Liver (tissue), 9 donors: ENCODE results near the gene PABPN1L. TPM values are rescaled to one million over a fixed set of nuclear protein-coding genes. Genes with fewer than 3 reads are reported as not detected.

Experiments
- DNase-seq: peaks from one replicate; pipeline ENCODE4 v3.0.0-alpha.2; 2017; ENCODE audit warnings: low spot score
- H3K27ac ChIP-seq, 2 donors: one replicate each; pipeline ENCODE4 v1.7.0; 2013; ENCODE audit warnings: inconsistent platforms in 2 of 2, low read length in 2 of 2, control low read depth in 1 of 2, low read depth in 1 of 2, mild to moderate bottlenecking in 1 of 2
- H3K27me3 ChIP-seq, 4 donors: one replicate each; pipeline versions ENCODE4 v1.6.1 to v1.7.0; 2013; ENCODE audit warnings: low read length in 3 of 4, inconsistent platforms in 1 of 4, mild to moderate bottlenecking in 1 of 4, moderate library complexity in 1 of 4; ENCODE audit not compliant: control insufficient read depth in 4 of 4, insufficient read depth in 4 of 4
- H3K36me3 ChIP-seq, 4 donors: one replicate each; pipeline versions ENCODE4 v1.6.1 to v1.7.0; 2013; ENCODE audit warnings: low read length in 3 of 4, mild to moderate bottlenecking in 3 of 4, low read depth in 1 of 4, moderate library complexity in 1 of 4; ENCODE audit not compliant: control insufficient read depth in 4 of 4, insufficient read depth in 3 of 4
- H3K4me1 ChIP-seq, 4 donors: one replicate each; pipeline versions ENCODE4 v1.6.1 to v1.7.0; 2013; ENCODE audit warnings: low read length in 3 of 4, mild to moderate bottlenecking in 3 of 4, moderate library complexity in 1 of 4; ENCODE audit not compliant: control insufficient read depth in 4 of 4, insufficient read depth in 4 of 4
- H3K4me3 ChIP-seq, 3 donors: one replicate each; pipeline versions ENCODE4 v1.6.1 to v1.7.0; 2013; ENCODE audit warnings: low read length in 3 of 3, control low read depth in 1 of 3, low read depth in 1 of 3, mild to moderate bottlenecking in 1 of 3
- H3K9ac ChIP-seq, 2 donors: one replicate each; pipeline ENCODE4 v1.7.0; 2013; ENCODE audit warnings: low read length in 2 of 2, mild to moderate bottlenecking in 2 of 2, moderate library complexity in 2 of 2, control low read depth in 1 of 2, low read depth in 1 of 2
- H3K9me3 ChIP-seq, 4 donors: one replicate each; pipeline versions ENCODE4 v1.6.1 to v1.7.0; 2013; ENCODE audit warnings: low read length in 3 of 4; ENCODE audit not compliant: control insufficient read depth in 4 of 4
- CTCF ChIP-seq: fragments of 150-350 bp; IDR thresholded peaks from 2 replicates; pipeline ENCODE4 v1.5.1; 2017; ENCODE audit warnings: improper control_type of control experiment, low read depth, low read length; ENCODE audit not compliant: missing input control
- EGR1 ChIP-seq, 2 donors: IDR thresholded peaks; 2 replicates each; pipeline ENCODE4 v1.6.1; 2016 to 2018; ENCODE audit warnings: antibody characterized with exemption in 2 of 2, low read depth in 2 of 2
- FOXA1 ChIP-seq: IDR thresholded peaks from 2 replicates; pipeline ENCODE4 v1.6.1; 2016; ENCODE audit warnings: antibody characterized with exemption
- FOXA2 ChIP-seq: IDR thresholded peaks from 2 replicates; pipeline ENCODE4 v1.6.1; 2016; ENCODE audit warnings: antibody characterized with exemption
- GABPA ChIP-seq, 2 donors: IDR thresholded peaks in 1 of 2; conservative IDR thresholded peaks in 1 of 2; 2 replicates each; pipeline ENCODE4 v1.6.1; 2016; ENCODE audit warnings: antibody characterized with exemption in 2 of 2, mild to moderate bottlenecking in 1 of 2, moderate library complexity in 1 of 2
- HNF4A ChIP-seq, 2 donors: conservative IDR thresholded peaks; 2 replicates each; pipeline ENCODE4 v1.6.1; 2016; ENCODE audit warnings: antibody characterized with exemption in 2 of 2, mild to moderate bottlenecking in 2 of 2
- HNF4G ChIP-seq: IDR thresholded peaks from 2 replicates; pipeline ENCODE4 v1.6.1; 2016; ENCODE audit warnings: antibody characterized with exemption
- JUND ChIP-seq, 2 donors: IDR thresholded peaks; 2 replicates each; pipeline ENCODE4 v1.6.1; 2016; ENCODE audit warnings: antibody characterized with exemption in 2 of 2
- MAX ChIP-seq: IDR thresholded peaks from 2 replicates; pipeline ENCODE4 v1.6.1; 2016; ENCODE audit warnings: antibody characterized with exemption
- NR2F2 ChIP-seq: IDR thresholded peaks from 2 replicates; pipeline ENCODE4 v1.6.1; 2016; ENCODE audit warnings: antibody characterized with exemption
- RAD21 ChIP-seq, 2 donors: IDR thresholded peaks; 2 replicates each; pipeline ENCODE4 v1.6.1; 2016; ENCODE audit warnings: antibody characterized with exemption in 2 of 2, mild to moderate bottlenecking in 2 of 2
- REST ChIP-seq: IDR thresholded peaks from 2 replicates; pipeline ENCODE4 v1.6.1; 2016; ENCODE audit warnings: antibody characterized with exemption, mild to moderate bottlenecking
- RXRA ChIP-seq, 2 donors: IDR thresholded peaks; 2 replicates each; pipeline ENCODE4 v1.6.1; 2017 to 2018; ENCODE audit warnings: antibody characterized with exemption in 2 of 2, mild to moderate bottlenecking in 1 of 2
- SP1 ChIP-seq: IDR thresholded peaks from 2 replicates; pipeline ENCODE4 v1.6.1; 2018; ENCODE audit warnings: antibody characterized with exemption, mild to moderate bottlenecking
- TAF1 ChIP-seq: conservative IDR thresholded peaks from 2 replicates; pipeline ENCODE4 v1.6.1; 2016; ENCODE audit warnings: antibody characterized with exemption, mild to moderate bottlenecking
- YY1 ChIP-seq: IDR thresholded peaks from 2 replicates; pipeline ENCODE4 v1.6.1; 2016; ENCODE audit warnings: antibody characterized with exemption, mild to moderate bottlenecking
- ZBTB33 ChIP-seq: IDR thresholded peaks from 2 replicates; pipeline ENCODE4 v1.6.1; 2016; ENCODE audit warnings: antibody characterized with exemption
- WGBS: extraction: QIAGEN DNeasy Blood & Tissue Kit; methylation state at CpG from one replicate; pipeline ENCODE4 v1.1.7; 2013; 5-methylcytosine and 5-hydroxymethylcytosine counted together
- polyA plus RNA-seq, 2 donors: library from polyadenylated mRNA; stranded (reverse) in 1 of 2; unstranded in 1 of 2; fragments of 200-250 nt in 1 of 2; fragments of >200 nt in 1 of 2; fragmentation: Nextera tagmentation in 1 of 2; extraction: Ambion mirVana in 1 of 2; gene quantifications; one replicate each; pipeline versions ENCODE4 v1.2.1 to v1.2.3, GENCODE V29; 2013 to 2015
- total RNA-seq, 2 donors: library from RNA; depleted of rRNA; stranded (reverse); fragments of >200 nt; gene quantifications; one replicate each; pipeline ENCODE4 v1.2.3, GENCODE V29; 2014
- TF ChIP-seq, protein P1 (sequence below): IDR thresholded peaks from 2 replicates; pipeline ENCODE4 v1.6.1; 2016; ENCODE audit warnings: antibody characterized with exemption
- donor health status: healthy.
- donor health status: healthy.
- donor health status: healthy.
- donor health status: healthy.
- donor health status: healthy.

Gene PABPN1L
- total and polyA plus RNA-seq, 4 donors: 0.09 TPM; not detected in 3

- TF ChIP-seq REST (no peak), HNF4G (no peak), FOXA1 (no peak)
These were observed 718 bp downstream of the PABPN1L start (continued) for GRCh38 chr16:88865742-88866141.

- WGBS: 84% methylated on average over 14 of the region's 14 CpGs
- peaks cover 3 to 24% (median 5%) of the 10 kb centered on the region in 4 donors for H3K36me3 ChIP-seq
- TF ChIP-seq NR2F2 (no peak), FOXA1 (no peak), EGR1 (IDR thresholded peaks at IDR 0.05; ENCODE audit: low read depth in 2 of 2) (no peak), RXRA (IDR thresholded peaks at IDR 0.05) (no peak), REST (no peak), SP1 (no peak), JUND (IDR thresholded peaks at IDR 0.05) (no peak), ZBTB33 (no peak), GABPA (IDR thresholded peaks at IDR 0.05 in 1 of 2, conservative IDR thresholded peaks at IDR 0.05 in 1 of 2) (no peak), TAF1 (no peak), MAX (no peak), HNF4A (conservative IDR thresholded peaks at IDR 0.05) (no peak), HNF4G (no peak), CTCF (no peak), YY1 (no peak), RAD21 (IDR thresholded peaks at IDR 0.05) (no peak), FOXA2 (no peak)
- TF ChIP-seq, protein P1, sequence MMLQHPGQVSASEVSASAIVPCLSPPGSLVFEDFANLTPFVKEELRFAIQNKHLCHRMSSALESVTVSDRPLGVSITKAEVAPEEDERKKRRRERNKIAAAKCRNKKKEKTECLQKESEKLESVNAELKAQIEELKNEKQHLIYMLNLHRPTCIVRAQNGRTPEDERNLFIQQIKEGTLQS: no peak
- DNase-seq: no peak
- no peak overlapping the region for H3K9ac ChIP-seq
- H3K27me3 ChIP-seq: no peaks in the 10 kb centered on the region
- no peaks in the 10 kb centered on the region for H3K9me3 ChIP-seq
- no peaks in the 10 kb centered on the region for H3K4me1 ChIP-seq
- no peak overlapping the region for H3K4me3 ChIP-seq
- no peak overlapping the region for H3K27ac ChIP-seq
These were observed 1.1 kb downstream of the PABPN1L start for GRCh38 chr16:88865310-88865709.
